H9 (cell line): ENCODE results near the gene USP49. TPM values are rescaled to one million over a fixed set of nuclear protein-coding genes. Genes with fewer than 3 reads are reported as not detected.

ENCODE experiments used
- DNase-seq: peaks from one replicate; pipeline ENCODE4 v3.0.0-alpha.2; 2017
- H2AFZ ChIP-seq: one replicate; pipeline ENCODE4 v1.6.1; 2013; ENCODE audit warnings: mild to moderate bottlenecking, low read length, control low read depth, moderate library complexity
- H2AK5ac ChIP-seq: 2 replicates; pipeline ENCODE4 v1.6.1; 2013; ENCODE audit warnings: low read length, control low read depth, mixed read lengths; ENCODE audit not compliant: insufficient read length
- H2BK120ac ChIP-seq: one replicate; pipeline ENCODE4 v1.6.1; 2013; ENCODE audit warnings: low read depth, mild to moderate bottlenecking, low read length, control low read depth, inconsistent platforms; ENCODE audit not compliant: poor library complexity, severe bottlenecking
- H2BK12ac ChIP-seq: 2 replicates; pipeline ENCODE4 v1.6.1; 2013; ENCODE audit warnings: low read length, control low read depth, mixed read lengths, low read depth; ENCODE audit not compliant: insufficient read length
- H2BK15ac ChIP-seq: 2 replicates; pipeline ENCODE4 v1.6.1; 2013; ENCODE audit warnings: low read depth, low read length, control low read depth
- H2BK20ac ChIP-seq: one replicate; pipeline ENCODE4 v1.6.1; 2013; ENCODE audit warnings: low read depth, mild to moderate bottlenecking, low read length, control low read depth, inconsistent platforms; ENCODE audit not compliant: poor library complexity, severe bottlenecking
- H2BK5ac ChIP-seq: 2 replicates; pipeline ENCODE4 v1.6.1; 2013; ENCODE audit warnings: low read length, control low read depth, mixed read lengths; ENCODE audit not compliant: insufficient read length
- H3K14ac ChIP-seq: 2 replicates; pipeline ENCODE4 v1.6.1; 2013; ENCODE audit warnings: low read length, control low read depth; ENCODE audit not compliant: insufficient read depth
- H3K18ac ChIP-seq: 2 replicates; pipeline ENCODE4 v1.6.1; 2013; ENCODE audit warnings: low read depth, mild to moderate bottlenecking, mixed read lengths, low read length, control low read depth; ENCODE audit not compliant: insufficient read length
- H3K23ac ChIP-seq: 2 replicates; pipeline ENCODE4 v1.6.1; 2013; ENCODE audit warnings: low read length, control low read depth, mixed read lengths, low read depth; ENCODE audit not compliant: insufficient read length
- H3K23me2 ChIP-seq: 2 replicates; pipeline ENCODE4 v1.6.1; 2013; ENCODE audit warnings: low read depth, mild to moderate bottlenecking, mixed read lengths, low read length, control low read depth; ENCODE audit not compliant: insufficient read length, poor library complexity, severe bottlenecking
- H3K27ac ChIP-seq: 2 replicates; pipeline ENCODE4 v1.5.1; 2013; ENCODE audit warnings: low read length, control low read depth, mixed read lengths, low read depth; ENCODE audit not compliant: insufficient read length
- H3K27me3 ChIP-seq: 2 replicates; pipeline ENCODE4 v1.6.1; 2013; ENCODE audit warnings: low read length, control low read depth, inconsistent platforms; ENCODE audit not compliant: insufficient read depth
- H3K4ac ChIP-seq: 2 replicates; pipeline ENCODE4 v1.6.1; 2013; ENCODE audit warnings: low read depth, mild to moderate bottlenecking, control low read depth, inconsistent platforms, low read length, moderate library complexity
- H3K4me1 ChIP-seq: 2 replicates; pipeline ENCODE4 v1.6.1; 2013; ENCODE audit warnings: low read length, control low read depth, inconsistent platforms; ENCODE audit not compliant: insufficient read depth
- H3K4me2 ChIP-seq: 2 replicates; pipeline ENCODE4 v1.6.1; 2013; ENCODE audit warnings: low read length, control low read depth, mixed read lengths; ENCODE audit not compliant: insufficient read length, insufficient read depth
- H3K56ac ChIP-seq: 2 replicates; pipeline ENCODE4 v1.6.1; 2013; ENCODE audit warnings: low read depth, mild to moderate bottlenecking, mixed read lengths, low read length, control low read depth; ENCODE audit not compliant: insufficient read length
- H3K79me1 ChIP-seq: 2 replicates; pipeline ENCODE4 v1.6.1; 2013; ENCODE audit warnings: low read depth, mild to moderate bottlenecking, moderate library complexity, low read length, control low read depth, inconsistent platforms; ENCODE audit not compliant: insufficient read depth, poor library complexity, severe bottlenecking
- H3K79me2 ChIP-seq: 2 replicates; pipeline ENCODE4 v1.6.1; 2013; ENCODE audit warnings: low read length, control low read depth, inconsistent platforms; ENCODE audit not compliant: insufficient read depth
- H3K9ac ChIP-seq: 2 replicates; pipeline ENCODE4 v1.6.1; 2013; ENCODE audit warnings: low read length, control low read depth, mixed read lengths; ENCODE audit not compliant: insufficient read length; ENCODE audit errors: extremely low read depth
- H3K9me3 ChIP-seq: one replicate; pipeline ENCODE4 v1.6.1; 2013; ENCODE audit warnings: low read depth, low read length, inconsistent platforms; ENCODE audit not compliant: control insufficient read depth
- H3T11ph ChIP-seq: one replicate; pipeline ENCODE4 v1.6.1; 2013; ENCODE audit warnings: mild to moderate bottlenecking, low read length, control low read depth, inconsistent platforms
- H4K20me1 ChIP-seq: one replicate; pipeline ENCODE4 v1.6.1; 2013; ENCODE audit not compliant: control insufficient read depth, insufficient read length, insufficient read depth
- H4K5ac ChIP-seq: 2 replicates; pipeline ENCODE4 v1.6.1; 2013; ENCODE audit warnings: low read depth, mild to moderate bottlenecking, mixed read lengths, low read length, control low read depth; ENCODE audit not compliant: insufficient read length
- H4K8ac ChIP-seq: replicated peaks from 2 replicates; pipeline ENCODE4 v1.6.1; 2013; ENCODE audit warnings: low read length, control low read depth, mixed read lengths, low read depth; ENCODE audit not compliant: insufficient read length
- H4K91ac ChIP-seq: 2 replicates; pipeline ENCODE4 v1.6.1; 2013; ENCODE audit warnings: low read depth, mild to moderate bottlenecking, moderate library complexity, mixed read lengths, low read length, control low read depth; ENCODE audit not compliant: insufficient read length
- H3K27ac Mint-ChIP-seq, 3 experiments: 2 replicates in 2 of 3; 3 replicates in 1 of 3; pipeline ENCODE4 v1.8.0; 2020 to 2021; ENCODE audit warnings: mixed read lengths in 3 of 3, mild to moderate bottlenecking in 1 of 3, moderate library complexity in 1 of 3
- H3K27me3 Mint-ChIP-seq: 2 replicates; pipeline ENCODE4 v1.8.0; 2021; ENCODE audit warnings: low read depth, mild to moderate bottlenecking, moderate library complexity, mixed read lengths
- H3K36me3 Mint-ChIP-seq, 3 experiments: 2 replicates in 2 of 3; 3 replicates in 1 of 3; pipeline ENCODE4 v1.8.0; 2020 to 2021; ENCODE audit warnings: low read depth in 3 of 3, mixed read lengths in 3 of 3; ENCODE audit not compliant: insufficient read depth in 1 of 3
- H3K4me1 Mint-ChIP-seq, 2 experiments: 2 replicates each; pipeline ENCODE4 v1.8.0; 2020; ENCODE audit warnings: mixed read lengths in 2 of 2
- H3K4me3 Mint-ChIP-seq, 2 experiments: 2 replicates in 1 of 2; 3 replicates in 1 of 2; pipeline ENCODE4 v1.8.0; 2020 to 2021; ENCODE audit warnings: mild to moderate bottlenecking in 2 of 2, mixed read lengths in 2 of 2, moderate library complexity in 1 of 2
- H3K9me3 Mint-ChIP-seq, 2 experiments: 2 replicates in 1 of 2; 3 replicates in 1 of 2; pipeline ENCODE4 v1.8.0; 2020; ENCODE audit warnings: mild to moderate bottlenecking in 2 of 2, mixed read lengths in 2 of 2, moderate library complexity in 1 of 2
- WGBS: extraction: QIAGEN DNeasy Blood & Tissue Kit; methylation state at CpG from one replicate; pipeline ENCODE4 v1.1.7; 2013; ENCODE audit warnings: missing lambda C conversion rate, low lambda C conversion rate, mixed read lengths; ENCODE audit not compliant: insufficient read length; ENCODE audit errors: extremely low coverage; 5-methylcytosine and 5-hydroxymethylcytosine counted together
- total RNA-seq: library from RNA; stranded (reverse); gene quantifications from 2 replicates; pipeline ENCODE4 v1.2.1, GENCODE V29; 2021
- TF ChIP-seq, protein P1 (sequence below): fragments of 200-600 bp; sonication (generic); conservative IDR thresholded peaks from 3 replicates; pipeline ENCODE4 v1.8.0; 2021; ENCODE audit warnings: antibody characterized with exemption, mild to moderate bottlenecking

The USP49 gene
- total RNA-seq, 1 experiment from 2014 or later, result 19.0 TPM

GRCh38 chr6:41744236-41744787 is 150.9 kb downstream of the USP49 start:
- WGBS, result no CpG with 5 or more reads among the region's 7 CpGs

More at GRCh38 chr6:41744236-41744787, 150.9 kb downstream of the USP49 start:
- DNase-seq, result no peak
- no peak overlapping the region for H3K27ac ChIP-seq
- H2AFZ ChIP-seq, result no peak overlapping the region
- no peaks in the 10 kb centered on the region for H3K23me2 ChIP-seq
- no peaks in the 10 kb centered on the region for H3K79me2 ChIP-seq
- H4K91ac ChIP-seq, result no peak overlapping the region
- H2BK120ac ChIP-seq, result no peak overlapping the region
- no peaks in the 10 kb centered on the region for H3K27me3 ChIP-seq
- no peak overlapping the region for H4K5ac ChIP-seq
- Mint-ChIP-seq H3K36me3 (no peaks in the 10 kb centered on the region; a peak in 1 of 7 replicates), H3K4me3 (no peak overlapping the region), H3K4me1 (peaks cover 5 to 6% of the 10 kb centered on the region in 2 experiments), H3K27ac (no peak overlapping the region), H3K27me3 (peaks cover 14% of the 10 kb centered on the region), H3K9me3 (no peaks in the 10 kb centered on the region)
- TF ChIP-seq, protein P1, sequence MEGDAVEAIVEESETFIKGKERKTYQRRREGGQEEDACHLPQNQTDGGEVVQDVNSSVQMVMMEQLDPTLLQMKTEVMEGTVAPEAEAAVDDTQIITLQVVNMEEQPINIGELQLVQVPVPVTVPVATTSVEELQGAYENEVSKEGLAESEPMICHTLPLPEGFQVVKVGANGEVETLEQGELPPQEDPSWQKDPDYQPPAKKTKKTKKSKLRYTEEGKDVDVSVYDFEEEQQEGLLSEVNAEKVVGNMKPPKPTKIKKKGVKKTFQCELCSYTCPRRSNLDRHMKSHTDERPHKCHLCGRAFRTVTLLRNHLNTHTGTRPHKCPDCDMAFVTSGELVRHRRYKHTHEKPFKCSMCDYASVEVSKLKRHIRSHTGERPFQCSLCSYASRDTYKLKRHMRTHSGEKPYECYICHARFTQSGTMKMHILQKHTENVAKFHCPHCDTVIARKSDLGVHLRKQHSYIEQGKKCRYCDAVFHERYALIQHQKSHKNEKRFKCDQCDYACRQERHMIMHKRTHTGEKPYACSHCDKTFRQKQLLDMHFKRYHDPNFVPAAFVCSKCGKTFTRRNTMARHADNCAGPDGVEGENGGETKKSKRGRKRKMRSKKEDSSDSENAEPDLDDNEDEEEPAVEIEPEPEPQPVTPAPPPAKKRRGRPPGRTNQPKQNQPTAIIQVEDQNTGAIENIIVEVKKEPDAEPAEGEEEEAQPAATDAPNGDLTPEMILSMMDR, result no peak
- H3T11ph ChIP-seq, result no peak overlapping the region
- no peak overlapping the region for H3K23ac ChIP-seq
- H2BK20ac ChIP-seq, result no peak overlapping the region
- H3K9me3 ChIP-seq, result no peaks in the 10 kb centered on the region
- H3K56ac ChIP-seq, result no peak overlapping the region
- H4K8ac ChIP-seq, result no peak overlapping the region
- H3K18ac ChIP-seq, result no peak overlapping the region
- H3K9ac ChIP-seq, result no peak overlapping the region
- no peaks in the 10 kb centered on the region for H3K4me1 ChIP-seq
- H2BK5ac ChIP-seq, result no peak overlapping the region
- no peaks in the 10 kb centered on the region for H4K20me1 ChIP-seq
- no peak overlapping the region for H2BK12ac ChIP-seq
- no peak overlapping the region for H2BK15ac ChIP-seq
- H3K4ac ChIP-seq, result no peak overlapping the region
- H3K79me1 ChIP-seq, result no peaks in the 10 kb centered on the region
- H2AK5ac ChIP-seq, result no peak overlapping the region
- no peak overlapping the region for H3K4me2 ChIP-seq
- no peak overlapping the region for H3K14ac ChIP-seq
